H1 (cell line): ENCODE results near the gene SVEP1. TPM values are rescaled to one million over a fixed set of nuclear protein-coding genes. Genes with fewer than 3 reads are reported as not detected.

Experiments used
- CTCF ChIA-PET: fragments of 300-600 bp; sonication (Branson Sonifier 250); formaldehyde crosslinking; loops from one replicate; lab custom pipeline; 2021; ENCODE audit not compliant: partially characterized antibody; lab: Charles Lee
- POLR2A ChIA-PET: fragments of 300-600 bp; sonication (Branson Sonifier 250); formaldehyde crosslinking; loops from one replicate; lab custom pipeline; 2021; ENCODE audit warnings: inconsistent platforms; ENCODE audit not compliant: partially characterized antibody; lab: Charles Lee
- DNase-seq, 2 experiments: peaks; one replicate each; pipeline versions ENCODE4 v3.0.0 to v3.0.0-alpha.2; 2010 to 2022; ENCODE audit warnings: low spot score in 2 of 2, low read depth in 1 of 2, mixed read lengths in 1 of 2
- FAIRE-seq: peaks from 2 replicates; lab custom pipeline; 2011; peaks lifted over from hg19 to GRCh38; lab: Jason Lieb, UNC
- H2AFZ ChIP-seq: 2 replicates; pipeline ENCODE4 v1.8.1; 2012; ENCODE audit warnings: low read length, inconsistent platforms
- H2AK5ac ChIP-seq: 2 replicates; pipeline ENCODE4 v1.6.1; 2013; ENCODE audit warnings: low read depth, low read length
- H2BK120ac ChIP-seq: replicated peaks from 2 replicates; pipeline ENCODE3; 2013; ENCODE audit warnings: low read depth, low read length, inconsistent platforms
- H2BK12ac ChIP-seq: 2 replicates; pipeline ENCODE4 v1.6.1; 2013; ENCODE audit warnings: low read depth, low read length
- H2BK15ac ChIP-seq: 2 replicates; pipeline ENCODE4 v1.6.1; 2013; ENCODE audit warnings: low read length
- H2BK20ac ChIP-seq: 2 replicates; pipeline ENCODE4 v1.6.1; 2013; ENCODE audit warnings: low read length
- H2BK5ac ChIP-seq: 2 replicates; pipeline ENCODE4 v1.6.1; 2013; ENCODE audit warnings: low read depth, low read length
- H3K14ac ChIP-seq: 2 replicates; pipeline ENCODE4 v1.6.1; 2013; ENCODE audit warnings: inconsistent platforms; ENCODE audit not compliant: insufficient read length
- H3K18ac ChIP-seq: 2 replicates; pipeline ENCODE4 v1.6.1; 2013; ENCODE audit warnings: low read length; ENCODE audit errors: extremely low read depth
- H3K23ac ChIP-seq: 2 replicates; pipeline ENCODE4 v1.6.1; 2013; ENCODE audit warnings: inconsistent platforms; ENCODE audit not compliant: insufficient read length
- H3K23me2 ChIP-seq: 2 replicates; pipeline ENCODE4 v1.6.1; 2013; ENCODE audit warnings: low read depth, low read length
- H3K27ac ChIP-seq: 2 replicates; pipeline ENCODE4 v1.6.1; 2011; ENCODE audit warnings: low read depth, low read length, inconsistent platforms
- H3K27me3 ChIP-seq, 4 experiments: replicated peaks in 1 of 4; 1 replicate in 1 of 4; 2 replicates in 3 of 4; pipeline versions ENCODE4 v1.6.1 to v1.8.1; 2011 to 2013; ENCODE audit warnings: low read length in 3 of 4, mild to moderate bottlenecking in 3 of 4, inconsistent platforms in 2 of 4, mixed read lengths in 2 of 4, moderate library complexity in 1 of 4; ENCODE audit not compliant: control insufficient read depth in 3 of 4, insufficient read depth in 3 of 4; ENCODE audit errors: extremely low read depth in 1 of 4
- H3K36me3 ChIP-seq, 4 experiments: 2 replicates each; pipeline versions ENCODE4 v1.6.1 to v1.8.1; 2011 to 2013; ENCODE audit warnings: mild to moderate bottlenecking in 4 of 4, low read length in 3 of 4, moderate library complexity in 2 of 4, control low read depth in 1 of 4, inconsistent platforms in 1 of 4; ENCODE audit not compliant: insufficient read depth in 4 of 4, control insufficient read depth in 2 of 4
- H3K4ac ChIP-seq: replicated peaks from 2 replicates; pipeline ENCODE3; 2013; ENCODE audit warnings: low read length, low read depth, mixed read lengths, inconsistent platforms; ENCODE audit not compliant: insufficient read length
- H3K4me1 ChIP-seq, 4 experiments: replicated peaks in 1 of 4; 1 replicate in 1 of 4; 2 replicates in 3 of 4; pipeline versions ENCODE4 v1.6.1 to v1.8.1; 2011 to 2013; ENCODE audit warnings: low read length in 3 of 4, inconsistent platforms in 2 of 4, mixed read lengths in 1 of 4; ENCODE audit not compliant: insufficient read depth in 4 of 4, control insufficient read depth in 3 of 4
- H3K4me2 ChIP-seq, 2 experiments: 2 replicates each; pipeline versions ENCODE4 v1.6.1 to v1.8.1; 2011 to 2013; ENCODE audit warnings: low read depth in 2 of 2, low read length in 2 of 2, control low read depth in 1 of 2, inconsistent platforms in 1 of 2, mild to moderate bottlenecking in 1 of 2; ENCODE audit not compliant: insufficient read depth in 1 of 2
- H3K4me3 ChIP-seq, 4 experiments: fragments of 200-600, 300-600 bp in 1 of 4; sonication (generic), shearing (Covaris generic), sonication (Bioruptor Twin) in 1 of 4; 2 replicates each; pipeline versions ENCODE4 v1.5.1 to v1.8.1; 2011 to 2016; ENCODE audit warnings: low read length in 4 of 4, low read depth in 3 of 4, control low read depth in 2 of 4, inconsistent platforms in 2 of 4, mild to moderate bottlenecking in 2 of 4, mixed read lengths in 1 of 4, moderate library complexity in 1 of 4; ENCODE audit not compliant: insufficient read depth in 2 of 4; ENCODE audit errors: extremely low read depth in 1 of 4
- H3K56ac ChIP-seq: replicated peaks from 2 replicates; pipeline ENCODE3; 2013; ENCODE audit warnings: low read depth, mild to moderate bottlenecking, mixed read lengths, low read length, inconsistent platforms; ENCODE audit not compliant: insufficient read length
- H3K79me1 ChIP-seq: 2 replicates; pipeline ENCODE4 v1.6.1; 2013; ENCODE audit warnings: low read depth, low read length, control low read depth
- H3K79me2 ChIP-seq, 2 experiments: 2 replicates each; pipeline versions ENCODE4 v1.6.1 to v1.8.1; 2012 to 2013; ENCODE audit warnings: low read length in 2 of 2, mild to moderate bottlenecking in 2 of 2, inconsistent platforms in 1 of 2; ENCODE audit not compliant: insufficient read depth in 2 of 2, control insufficient read depth in 1 of 2
- H3K9ac ChIP-seq, 4 experiments: replicated peaks in 1 of 4; 1 replicate in 1 of 4; 2 replicates in 3 of 4; pipeline versions ENCODE4 v1.6.1 to v1.8.1; 2011 to 2013; ENCODE audit warnings: low read depth in 3 of 4, low read length in 3 of 4, control low read depth in 2 of 4, mild to moderate bottlenecking in 2 of 4, moderate library complexity in 2 of 4, inconsistent platforms in 1 of 4; ENCODE audit errors: extremely low read depth in 1 of 4
- H3K9me3 ChIP-seq, 2 experiments: 2 replicates each; pipeline versions ENCODE4 v1.6.1 to v1.8.1; 2012 to 2013; ENCODE audit warnings: mild to moderate bottlenecking in 2 of 2, moderate library complexity in 2 of 2, control low read depth in 1 of 2, inconsistent platforms in 1 of 2, low read depth in 1 of 2, low read length in 1 of 2, mixed read lengths in 1 of 2; ENCODE audit not compliant: insufficient read depth in 2 of 2
- H4K20me1 ChIP-seq, 2 experiments: replicated peaks in 1 of 2; 2 replicates each; pipeline versions ENCODE3 to v1.8.1; 2011 to 2013; ENCODE audit warnings: inconsistent platforms in 2 of 2, low read length in 2 of 2, mild to moderate bottlenecking in 1 of 2; ENCODE audit not compliant: insufficient read depth in 2 of 2, control insufficient read depth in 1 of 2
- H4K5ac ChIP-seq: 2 replicates; pipeline ENCODE4 v1.6.1; 2013; ENCODE audit warnings: low read length, low read depth, mixed read lengths, inconsistent platforms; ENCODE audit not compliant: insufficient read length
- H4K8ac ChIP-seq: 2 replicates; pipeline ENCODE4 v1.8.0; 2013; ENCODE audit warnings: mild to moderate bottlenecking, moderate library complexity, low read length, inconsistent platforms; ENCODE audit not compliant: insufficient read depth; ENCODE audit errors: extremely low read depth
- H4K91ac ChIP-seq: replicated peaks from 2 replicates; pipeline ENCODE3; 2013; ENCODE audit warnings: low read length, mixed read lengths, inconsistent platforms; ENCODE audit not compliant: insufficient read length
- KDM5A ChIP-seq: fragments of 200-600 bp; IDR thresholded peaks from 2 replicates; pipeline ENCODE4 v1.7.1; 2012; ENCODE audit warnings: mild to moderate bottlenecking, low read length, inconsistent platforms, mixed read lengths
- PHF8 ChIP-seq: fragments of 200-600 bp; sonication (generic); conservative IDR thresholded peaks from 2 replicates; pipeline ENCODE4 v1.7.1; 2012; ENCODE audit warnings: low read depth, mild to moderate bottlenecking, inconsistent platforms, low read length, moderate library complexity
- WGBS, 2 experiments: shearing (Covaris generic) in 1 of 2; methylation state at CpG; one replicate each; pipeline versions ENCODE4 v1.1.6 to v1.1.7; 2013 to 2015; ENCODE audit warnings: low lambda C conversion rate in 2 of 2, mixed read lengths in 2 of 2, inconsistent platforms in 1 of 2, low coverage in 1 of 2, missing lambda C conversion rate in 1 of 2; ENCODE audit not compliant: insufficient replicate concordance in 2 of 2, insufficient coverage in 1 of 2, insufficient read length in 1 of 2; ENCODE audit errors: extremely low coverage in 1 of 2, missing lambda C conversion rate in 1 of 2; 5-methylcytosine and 5-hydroxymethylcytosine counted together
- polyA plus RNA-seq, 7 experiments: library from polyadenylated mRNA; depleted of rRNA in 3 of 7; stranded (reverse) in 5 of 7; unstranded in 2 of 7; fragments of >200 nt in 5 of 7; fragments of 200-250 nt in 2 of 7; gene quantifications; 1 replicate in 5 of 7; 2 replicates in 1 of 7; 4 replicates in 1 of 7; pipeline versions ENCODE4 v1.2.1 to v1.2.3, GENCODE V29; 2011 to 2013; ENCODE audit warnings: missing spikeins in 2 of 7, mixed read lengths in 2 of 7
- total RNA-seq: library from RNA; stranded (reverse); fragmentation: NEBNext Ultra II Directional; extraction: Animal tissue kit (Norgen Biotek cat#: 25700); gene quantifications from 2 replicates; pipeline ENCODE4 v1.2.1, GENCODE V29; 2021

The SVEP1 gene
- total and polyA plus RNA-seq, 2 of the 8 experiments (the other 6 are each of a cell fraction or from before 2014, with no cell fraction given), result 0.11 to 0.37 TPM

DNA sequence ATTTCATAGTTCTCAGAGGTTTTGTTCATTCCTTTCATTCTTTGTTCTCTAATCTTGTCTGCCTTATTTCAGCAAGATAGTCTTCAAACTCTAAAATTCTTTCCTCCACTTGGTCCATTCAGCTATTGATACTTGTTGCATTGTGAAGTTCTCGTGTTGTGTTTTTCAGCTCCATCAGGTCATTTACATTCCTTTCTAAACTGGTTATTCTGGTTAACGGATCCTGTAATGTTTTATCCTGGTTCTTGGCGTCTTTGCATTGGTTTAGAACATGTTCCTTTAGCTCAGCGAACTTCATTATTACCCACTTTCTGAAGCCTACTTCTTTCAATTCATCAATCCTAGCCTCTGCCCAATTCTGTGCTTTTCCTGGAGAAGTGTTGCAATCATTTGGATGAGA, 196.8 kb downstream of the SVEP1 start:
- H3K4me2 ChIP-seq, result no peak overlapping the region
- no peak overlapping the region for H3K56ac ChIP-seq
- no peaks in the 10 kb centered on the region for H3K36me3 ChIP-seq
- no peak overlapping the region for H2BK20ac ChIP-seq
- H3K23me2 ChIP-seq, result no peaks in the 10 kb centered on the region
- H4K20me1 ChIP-seq, result no peaks in the 10 kb centered on the region
- H3K9ac ChIP-seq, result no peak overlapping the region
- no peak overlapping the region for H2BK12ac ChIP-seq
- H3K18ac ChIP-seq, result no peak overlapping the region
- no peak overlapping the region for H4K5ac ChIP-seq
- no peaks in the 10 kb centered on the region for H3K9me3 ChIP-seq
- H3K27ac ChIP-seq, result no peak overlapping the region
- H3K4ac ChIP-seq, result no peak overlapping the region
- no peak overlapping the region for H2AK5ac ChIP-seq
- H3K4me1 ChIP-seq, result no peaks in the 10 kb centered on the region
- no peak overlapping the region for H3K23ac ChIP-seq
- no peaks in the 10 kb centered on the region for H3K79me2 ChIP-seq
- no peak overlapping the region for H3K14ac ChIP-seq
- no peak overlapping the region for H2BK15ac ChIP-seq
- H2AFZ ChIP-seq, result no peak overlapping the region
- no peak overlapping the region for H4K91ac ChIP-seq
- FAIRE-seq (no peak), DNase-seq (no peak)
- H3K79me1 ChIP-seq, result no peaks in the 10 kb centered on the region
- 81% methylated on average over 4 of the region's 4 CpGs; no CpG with 5 or more reads in 1 of the 2 experiments for WGBS, 2 experiments
- no peak overlapping the region for H4K8ac ChIP-seq
- H2BK120ac ChIP-seq, result no peak overlapping the region
- H2BK5ac ChIP-seq, result no peak overlapping the region
- POLR2A ChIA-PET, result no interaction called here
- H3K4me3 ChIP-seq, result no peak overlapping the region
- CTCF ChIA-PET, result interaction anchor here (1.6 kb wide), 1 partner anchor 42 kb away, joined by 3 read pairs; no protein-coding TSS in a partner anchor
- no peak for TF ChIP-seq KDM5A
- TF ChIP-seq PHF8, result no peak
- H3K27me3 ChIP-seq, result no peaks in the 10 kb centered on the region
